ENCODE data around the gene RFX2. TPM values are rescaled to one million over a fixed set of nuclear protein-coding genes. Genes with fewer than 3 reads are reported as not detected.

RFX2 gene
- total and polyA plus RNA-seq, 9 of the 15 experiments (the other 6 are each of a cell fraction or from before 2014, with no cell fraction given), result 3.6 to 18.7 (median 8.7) TPM

- TF ChIP-seq ARID3A (IDR thresholded peaks at IDR 0.05; ENCODE audit: borderline replicate concordance, low read depth, low read length), result no peak
- 0 out of 2 replicates have a peak, but pooled peaks have one; percentile 7 for TF ChIP-seq SOX6 (IDR thresholded peaks at IDR 0.05)
- no peak for TF ChIP-seq NCOR1 (IDR thresholded peaks at IDR 0.05)
- no peak for TF ChIP-seq PTBP1 (IDR thresholded peaks at IDR 0.05; ENCODE audit: low read depth, low read length)
- TF ChIP-seq ZMIZ1 (IDR thresholded peaks at IDR 0.05; ENCODE audit: low read depth in 2 of 2, low read length in 2 of 2), result no peak
- no peak for TF ChIP-seq CEBPB (tag; IDR thresholded peaks at IDR 0.05)
- TF ChIP-seq MTA3 (IDR thresholded peaks at IDR 0.05; ENCODE audit: borderline replicate concordance), result no peak
- TF ChIP-seq NR2C2 (CRISPR knock-in tag; IDR thresholded peaks at IDR 0.05), result no peak
- TF ChIP-seq NR2C2 (tag; IDR thresholded peaks at IDR 0.05), result peak; percentile 14; the same call in 1 of the 2 replicates
- TF ChIP-seq MEF2A (IDR thresholded peaks at IDR 0.05; ENCODE audit: control insufficient read depth, low read depth, low read length), result no peak
- TF ChIP-seq FOXK1 (CRISPR knock-in tag; IDR thresholded peaks at IDR 0.05; ENCODE audit: borderline replicate concordance), result no peak
- TF ChIP-seq, protein P1, sequence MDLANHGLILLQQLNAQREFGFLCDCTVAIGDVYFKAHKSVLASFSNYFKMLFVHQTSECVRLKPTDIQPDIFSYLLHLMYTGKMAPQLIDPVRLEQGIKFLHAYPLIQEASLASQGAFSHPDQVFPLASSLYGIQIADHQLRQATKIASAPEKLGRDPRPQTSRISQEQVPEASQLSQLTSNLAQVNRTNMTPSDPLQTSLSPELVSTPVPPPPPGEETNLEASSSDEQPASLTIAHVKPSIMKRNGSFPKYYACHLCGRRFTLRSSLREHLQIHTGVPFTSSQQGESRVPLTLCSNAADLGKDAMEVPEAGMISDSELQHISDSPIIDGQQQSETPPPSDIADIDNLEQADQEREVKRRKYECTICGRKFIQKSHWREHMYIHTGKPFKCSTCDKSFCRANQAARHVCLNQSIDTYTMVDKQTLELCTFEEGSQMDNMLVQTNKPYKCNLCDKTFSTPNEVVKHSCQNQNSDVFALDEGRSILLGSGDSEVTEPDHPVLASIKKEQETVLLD (IDR thresholded peaks at IDR 0.05), result no peak
- TF ChIP-seq ZC3H4 (CRISPR knock-in tag; IDR thresholded peaks at IDR 0.05; ENCODE audit: borderline replicate concordance), result no peak
- TF ChIP-seq, protein P2, sequence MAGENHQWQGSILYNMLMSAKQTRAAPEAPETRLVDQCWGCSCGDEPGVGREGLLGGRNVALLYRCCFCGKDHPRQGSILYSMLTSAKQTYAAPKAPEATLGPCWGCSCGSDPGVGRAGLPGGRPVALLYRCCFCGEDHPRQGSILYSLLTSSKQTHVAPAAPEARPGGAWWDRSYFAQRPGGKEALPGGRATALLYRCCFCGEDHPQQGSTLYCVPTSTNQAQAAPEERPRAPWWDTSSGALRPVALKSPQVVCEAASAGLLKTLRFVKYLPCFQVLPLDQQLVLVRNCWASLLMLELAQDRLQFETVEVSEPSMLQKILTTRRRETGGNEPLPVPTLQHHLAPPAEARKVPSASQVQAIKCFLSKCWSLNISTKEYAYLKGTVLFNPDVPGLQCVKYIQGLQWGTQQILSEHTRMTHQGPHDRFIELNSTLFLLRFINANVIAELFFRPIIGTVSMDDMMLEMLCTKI (IDR thresholded peaks at IDR 0.05; ENCODE audit: partially characterized antibody), result no peak
- TF ChIP-seq PHF21A (IDR thresholded peaks at IDR 0.05; ENCODE audit: borderline replicate concordance, low read depth), result no peak
- no peak for TF ChIP-seq IFI16 (CRISPR knock-in tag; IDR thresholded peaks at IDR 0.05)
- TF ChIP-seq ARHGAP35 (IDR thresholded peaks at IDR 0.05; ENCODE audit: partially characterized antibody), result no peak
- TF ChIP-seq BRF1 (IDR thresholded peaks at IDR 0.05; ENCODE audit: borderline replicate concordance, extremely low read depth, insufficient read length), result no peak
These were observed 141.6 kb downstream of the RFX2 start (continued) for GRCh38 chr19:5968431-5969373.
